ENCODE results near the gene TFR2. TPM values are rescaled to one million over a fixed set of nuclear protein-coding genes. Genes with fewer than 3 reads are reported as not detected.

TFR2 gene
- total and polyA plus RNA-seq, 2 experiments from 2014 or later = 3.7 to 4.2 TPM

- TF ChIP-seq ETS1 (IDR thresholded peaks at IDR 0.05) (no peak), ZNF331 (CRISPR knock-in tag; IDR thresholded peaks at IDR 0.05; ENCODE audit: low read depth) (no peak), REST (IDR thresholded peaks at IDR 0.05; ENCODE audit: unreplicated experiment) (no peak), JUNB (IDR thresholded peaks at IDR 0.05; ENCODE audit: unreplicated experiment) (no peak), EZH2 (IDR thresholded peaks at IDR 0.05; ENCODE audit: low read depth, unreplicated experiment) (no peak), STAT1 (IDR thresholded peaks at IDR 0.05; ENCODE audit: unreplicated experiment) (no peak), CREB1 (CRISPR knock-in tag; IDR thresholded peaks at IDR 0.05; ENCODE audit: low read depth) (no peak), POLR2AphosphoS5 (IDR thresholded peaks at IDR 0.05; ENCODE audit: low read depth) (no peak)
- TF ChIP-seq, protein P1, sequence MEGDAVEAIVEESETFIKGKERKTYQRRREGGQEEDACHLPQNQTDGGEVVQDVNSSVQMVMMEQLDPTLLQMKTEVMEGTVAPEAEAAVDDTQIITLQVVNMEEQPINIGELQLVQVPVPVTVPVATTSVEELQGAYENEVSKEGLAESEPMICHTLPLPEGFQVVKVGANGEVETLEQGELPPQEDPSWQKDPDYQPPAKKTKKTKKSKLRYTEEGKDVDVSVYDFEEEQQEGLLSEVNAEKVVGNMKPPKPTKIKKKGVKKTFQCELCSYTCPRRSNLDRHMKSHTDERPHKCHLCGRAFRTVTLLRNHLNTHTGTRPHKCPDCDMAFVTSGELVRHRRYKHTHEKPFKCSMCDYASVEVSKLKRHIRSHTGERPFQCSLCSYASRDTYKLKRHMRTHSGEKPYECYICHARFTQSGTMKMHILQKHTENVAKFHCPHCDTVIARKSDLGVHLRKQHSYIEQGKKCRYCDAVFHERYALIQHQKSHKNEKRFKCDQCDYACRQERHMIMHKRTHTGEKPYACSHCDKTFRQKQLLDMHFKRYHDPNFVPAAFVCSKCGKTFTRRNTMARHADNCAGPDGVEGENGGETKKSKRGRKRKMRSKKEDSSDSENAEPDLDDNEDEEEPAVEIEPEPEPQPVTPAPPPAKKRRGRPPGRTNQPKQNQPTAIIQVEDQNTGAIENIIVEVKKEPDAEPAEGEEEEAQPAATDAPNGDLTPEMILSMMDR (conservative IDR thresholded peaks at IDR 0.05; ENCODE audit: low read depth in 2 of 2) = no peak
These were observed 13.8 kb upstream of the TFR2 start (continued) for GRCh38 chr7:100654908-100655831.

DNA sequence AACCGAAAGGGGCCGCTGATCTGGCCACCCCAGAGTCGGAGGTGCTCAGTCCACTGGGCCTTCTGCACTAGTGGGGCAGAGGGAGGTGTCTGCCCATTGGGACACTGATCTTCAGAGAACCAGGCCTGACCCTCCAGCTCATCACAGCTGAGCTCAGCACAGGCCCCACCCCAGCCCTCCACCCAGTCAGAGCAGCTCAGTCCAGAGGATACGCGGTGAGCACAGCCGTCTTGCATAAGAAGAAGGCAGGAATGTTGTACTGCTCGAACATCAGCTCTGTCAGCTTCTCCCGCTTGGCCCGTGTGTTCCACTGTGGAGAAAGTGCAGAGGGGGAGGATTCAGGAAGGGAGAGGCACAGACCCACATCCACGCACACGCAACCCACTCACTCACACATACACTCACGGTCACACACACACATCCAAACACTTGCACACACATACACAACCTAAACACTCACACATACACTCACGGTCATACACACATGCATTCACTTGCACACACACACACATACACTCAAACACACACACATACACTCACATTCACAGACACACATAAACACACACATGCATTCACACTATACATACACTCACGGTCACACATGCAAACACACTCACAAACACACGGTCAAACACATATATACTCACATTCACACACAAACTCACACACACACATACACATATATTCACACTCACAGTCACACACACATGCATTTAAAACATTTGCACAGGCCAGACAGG lies 8.6 kb upstream of the TFR2 start:
- DNase-seq (ENCODE audit: low spot score) (no peak), ATAC-seq (no peak)
- H3F3A ChIP-seq (replicated peaks; ENCODE audit: low read depth) = no peaks in the 10 kb centered on the region
- H3K79me2 ChIP-seq (replicated peaks; ENCODE audit: insufficient read depth) = no peaks in the 10 kb centered on the region
- H3K27ac ChIP-seq (ENCODE audit: low read depth) = no peak overlapping the region
- peaks cover 7% of the 10 kb centered on the region; the same call in 1 of the 2 replicates for H3K4me1 ChIP-seq (ENCODE audit: insufficient read depth)
- H3K4me1 Mint-ChIP-seq = peaks cover 13% of the 10 kb centered on the region
- no peaks in the 10 kb centered on the region for H3K9me3 Mint-ChIP-seq
- H3K9me2 ChIP-seq (ENCODE audit: insufficient read depth) = no peaks in the 10 kb centered on the region
- no peaks in the 10 kb centered on the region for H4K20me1 ChIP-seq (replicated peaks; ENCODE audit: insufficient read depth)
- peaks cover 16% of the 10 kb centered on the region for H3K27me3 ChIP-seq (ENCODE audit: insufficient read depth)
- H3K36me3 Mint-ChIP-seq (ENCODE audit: low read depth) = no peaks in the 10 kb centered on the region; the same call in 2 of the 3 replicates
- no peak overlapping the region for H2AFZ ChIP-seq
- peaks cover 10% of the 10 kb centered on the region for H3K27me3 Mint-ChIP-seq (ENCODE audit: insufficient read depth, low read depth, poor library complexity)
- H3K4me3 Mint-ChIP-seq = no peak overlapping the region; the same call in 2 of the 3 replicates
- H3K27ac Mint-ChIP-seq = no peak overlapping the region
- no peak overlapping the region for H3K4me3 ChIP-seq
- no peak overlapping the region for H3K4me2 ChIP-seq
- no peaks in the 10 kb centered on the region for H3K36me3 ChIP-seq (ENCODE audit: insufficient read depth)
- TF ChIP-seq, protein P2, sequence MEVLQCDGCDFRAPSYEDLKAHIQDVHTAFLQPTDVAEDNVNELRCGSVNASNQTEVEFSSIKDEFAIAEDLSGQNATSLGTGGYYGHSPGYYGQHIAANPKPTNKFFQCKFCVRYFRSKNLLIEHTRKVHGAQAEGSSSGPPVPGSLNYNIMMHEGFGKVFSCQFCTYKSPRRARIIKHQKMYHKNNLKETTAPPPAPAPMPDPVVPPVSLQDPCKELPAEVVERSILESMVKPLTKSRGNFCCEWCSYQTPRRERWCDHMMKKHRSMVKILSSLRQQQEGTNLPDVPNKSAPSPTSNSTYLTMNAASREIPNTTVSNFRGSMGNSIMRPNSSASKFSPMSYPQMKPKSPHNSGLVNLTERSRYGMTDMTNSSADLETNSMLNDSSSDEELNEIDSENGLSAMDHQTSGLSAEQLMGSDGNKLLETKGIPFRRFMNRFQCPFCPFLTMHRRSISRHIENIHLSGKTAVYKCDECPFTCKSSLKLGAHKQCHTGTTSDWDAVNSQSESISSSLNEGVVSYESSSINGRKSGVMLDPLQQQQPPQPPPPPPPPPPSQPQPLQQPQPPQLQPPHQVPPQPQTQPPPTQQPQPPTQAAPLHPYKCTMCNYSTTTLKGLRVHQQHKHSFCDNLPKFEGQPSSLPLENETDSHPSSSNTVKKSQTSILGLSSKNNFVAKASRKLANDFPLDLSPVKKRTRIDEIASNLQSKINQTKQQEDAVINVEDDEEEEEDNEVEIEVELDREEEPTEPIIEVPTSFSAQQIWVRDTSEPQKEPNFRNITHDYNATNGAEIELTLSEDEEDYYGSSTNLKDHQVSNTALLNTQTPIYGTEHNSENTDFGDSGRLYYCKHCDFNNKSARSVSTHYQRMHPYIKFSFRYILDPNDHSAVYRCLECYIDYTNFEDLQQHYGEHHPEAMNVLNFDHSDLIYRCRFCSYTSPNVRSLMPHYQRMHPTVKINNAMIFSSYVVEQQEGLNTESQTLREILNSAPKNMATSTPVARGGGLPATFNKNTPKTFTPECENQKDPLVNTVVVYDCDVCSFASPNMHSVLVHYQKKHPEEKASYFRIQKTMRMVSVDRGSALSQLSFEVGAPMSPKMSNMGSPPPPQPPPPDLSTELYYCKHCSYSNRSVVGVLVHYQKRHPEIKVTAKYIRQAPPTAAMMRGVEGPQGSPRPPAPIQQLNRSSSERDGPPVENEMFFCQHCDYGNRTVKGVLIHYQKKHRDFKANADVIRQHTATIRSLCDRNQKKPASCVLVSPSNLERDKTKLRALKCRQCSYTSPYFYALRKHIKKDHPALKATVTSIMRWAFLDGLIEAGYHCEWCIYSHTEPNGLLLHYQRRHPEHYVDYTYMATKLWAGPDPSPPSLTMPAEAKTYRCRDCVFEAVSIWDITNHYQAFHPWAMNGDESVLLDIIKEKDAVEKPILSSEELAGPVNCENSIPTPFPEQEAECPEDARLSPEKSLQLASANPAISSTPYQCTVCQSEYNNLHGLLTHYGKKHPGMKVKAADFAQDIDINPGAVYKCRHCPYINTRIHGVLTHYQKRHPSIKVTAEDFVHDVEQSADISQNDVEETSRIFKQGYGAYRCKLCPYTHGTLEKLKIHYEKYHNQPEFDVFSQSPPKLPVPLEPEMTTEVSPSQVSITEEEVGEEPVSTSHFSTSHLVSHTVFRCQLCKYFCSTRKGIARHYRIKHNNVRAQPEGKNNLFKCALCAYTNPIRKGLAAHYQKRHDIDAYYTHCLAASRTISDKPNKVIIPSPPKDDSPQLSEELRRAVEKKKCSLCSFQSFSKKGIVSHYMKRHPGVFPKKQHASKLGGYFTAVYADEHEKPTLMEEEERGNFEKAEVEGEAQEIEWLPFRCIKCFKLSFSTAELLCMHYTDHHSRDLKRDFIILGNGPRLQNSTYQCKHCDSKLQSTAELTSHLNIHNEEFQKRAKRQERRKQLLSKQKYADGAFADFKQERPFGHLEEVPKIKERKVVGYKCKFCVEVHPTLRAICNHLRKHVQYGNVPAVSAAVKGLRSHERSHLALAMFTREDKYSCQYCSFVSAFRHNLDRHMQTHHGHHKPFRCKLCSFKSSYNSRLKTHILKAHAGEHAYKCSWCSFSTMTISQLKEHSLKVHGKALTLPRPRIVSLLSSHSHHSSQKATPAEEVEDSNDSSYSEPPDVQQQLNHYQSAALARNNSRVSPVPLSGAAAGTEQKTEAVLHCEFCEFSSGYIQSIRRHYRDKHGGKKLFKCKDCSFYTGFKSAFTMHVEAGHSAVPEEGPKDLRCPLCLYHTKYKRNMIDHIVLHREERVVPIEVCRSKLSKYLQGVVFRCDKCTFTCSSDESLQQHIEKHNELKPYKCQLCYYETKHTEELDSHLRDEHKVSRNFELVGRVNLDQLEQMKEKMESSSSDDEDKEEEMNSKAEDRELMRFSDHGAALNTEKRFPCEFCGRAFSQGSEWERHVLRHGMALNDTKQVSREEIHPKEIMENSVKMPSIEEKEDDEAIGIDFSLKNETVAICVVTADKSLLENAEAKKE (CRISPR knock-in tag; IDR thresholded peaks at IDR 0.05) = no peak

Data from GM23338 (cell line).